ENCODE results near the gene TPPP3. TPM values are rescaled to one million over a fixed set of nuclear protein-coding genes. Genes with fewer than 3 reads are reported as not detected.

TPPP3 gene
- total RNA-seq, 2 experiments from 2014 or later = not detected

DNA sequence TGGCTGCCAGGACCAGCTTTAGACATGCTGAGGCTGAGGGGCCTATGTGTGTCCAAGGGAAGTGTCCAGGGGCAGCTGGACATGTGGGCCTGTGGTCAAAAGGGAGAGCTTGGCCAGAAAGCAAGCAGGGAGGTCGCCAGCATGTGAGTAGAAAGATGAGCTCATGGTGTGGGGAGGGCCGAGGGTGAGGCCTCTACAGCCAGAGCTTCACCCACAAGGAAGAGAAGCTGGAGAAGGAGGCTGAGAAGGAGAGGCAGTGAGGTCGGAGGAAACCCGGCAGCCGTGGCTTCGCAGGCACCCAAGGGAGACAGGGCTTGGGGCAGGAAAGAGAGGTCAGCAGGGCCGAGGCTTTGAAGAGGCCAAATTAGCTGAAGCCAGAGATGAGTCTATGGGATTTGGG, 33.7 kb upstream of the TPPP3 start:
- no peak overlapping the region for H3K4me3 Mint-ChIP-seq
- H3K4me1 Mint-ChIP-seq (ENCODE audit: low read depth) = peaks cover 3% of the 10 kb centered on the region
- H3K27ac Mint-ChIP-seq = no peak overlapping the region
- ATAC-seq (no peak), DNase-seq (no peak)
- ChIA-PET POLR2A (no interaction called here), CTCF (interaction anchor here (0.7 to 5.6 kb wide), 17 partner anchors 10 to 451 kb away, joined by 3 to 94 read pairs (median 6); partner anchors contain the start of genes KCTD19, LRRC36, TMEM208 and TPPP3)
- no peaks in the 10 kb centered on the region for H3K9me3 Mint-ChIP-seq
- peaks cover 36% of the 10 kb centered on the region for H3K27me3 Mint-ChIP-seq
- intact Hi-C loops (cut with micrococcal nuclease) = loop anchor here (5.0 kb wide), 1 partner anchor 40 kb away; no protein-coding TSS in a partner anchor
- TF ChIP-seq, protein P1, sequence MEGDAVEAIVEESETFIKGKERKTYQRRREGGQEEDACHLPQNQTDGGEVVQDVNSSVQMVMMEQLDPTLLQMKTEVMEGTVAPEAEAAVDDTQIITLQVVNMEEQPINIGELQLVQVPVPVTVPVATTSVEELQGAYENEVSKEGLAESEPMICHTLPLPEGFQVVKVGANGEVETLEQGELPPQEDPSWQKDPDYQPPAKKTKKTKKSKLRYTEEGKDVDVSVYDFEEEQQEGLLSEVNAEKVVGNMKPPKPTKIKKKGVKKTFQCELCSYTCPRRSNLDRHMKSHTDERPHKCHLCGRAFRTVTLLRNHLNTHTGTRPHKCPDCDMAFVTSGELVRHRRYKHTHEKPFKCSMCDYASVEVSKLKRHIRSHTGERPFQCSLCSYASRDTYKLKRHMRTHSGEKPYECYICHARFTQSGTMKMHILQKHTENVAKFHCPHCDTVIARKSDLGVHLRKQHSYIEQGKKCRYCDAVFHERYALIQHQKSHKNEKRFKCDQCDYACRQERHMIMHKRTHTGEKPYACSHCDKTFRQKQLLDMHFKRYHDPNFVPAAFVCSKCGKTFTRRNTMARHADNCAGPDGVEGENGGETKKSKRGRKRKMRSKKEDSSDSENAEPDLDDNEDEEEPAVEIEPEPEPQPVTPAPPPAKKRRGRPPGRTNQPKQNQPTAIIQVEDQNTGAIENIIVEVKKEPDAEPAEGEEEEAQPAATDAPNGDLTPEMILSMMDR (IDR thresholded peaks at IDR 0.05) = no peak
- H3K36me3 Mint-ChIP-seq (ENCODE audit: low read depth) = no peaks in the 10 kb centered on the region

DNA sequence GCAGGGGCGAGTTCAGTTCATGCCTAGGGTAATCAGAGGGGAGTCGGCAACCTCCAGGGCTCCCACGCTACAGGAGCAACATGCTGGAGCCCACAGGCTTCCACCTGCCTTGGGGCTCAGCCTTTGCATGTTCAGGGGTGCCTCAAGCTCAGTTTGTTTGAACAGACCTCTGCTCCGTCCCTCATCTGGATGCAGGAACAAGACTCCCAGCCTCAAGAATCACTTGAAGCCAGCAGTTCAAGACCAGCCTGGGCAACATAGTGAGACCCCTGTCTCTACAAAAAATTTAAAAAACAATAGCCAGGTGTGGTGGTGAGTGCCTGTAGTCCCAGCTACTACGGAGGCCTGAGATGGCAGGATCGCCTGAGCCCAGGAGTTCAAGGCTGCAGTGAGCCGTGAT, 32.7 kb upstream of the TPPP3 start:
- no peaks in the 10 kb centered on the region for H3K4me1 Mint-ChIP-seq (ENCODE audit: low read depth)
- H3K27ac Mint-ChIP-seq = no peak overlapping the region
- ATAC-seq (no peak), DNase-seq (no peak)
- ChIA-PET CTCF (interaction anchor here (1.4 to 5.6 kb wide), 7 partner anchors 9 to 95 kb away, joined by 3 to 94 read pairs (median 17); partner anchors contain the start of genes TPPP3 and ZDHHC1), POLR2A (no interaction called here)
- H3K27me3 Mint-ChIP-seq = peaks cover 31% of the 10 kb centered on the region
- H3K4me3 Mint-ChIP-seq = no peak overlapping the region
- intact Hi-C loops (cut with micrococcal nuclease) = loop anchor here (5.0 kb wide), 1 partner anchor 41 kb away; no protein-coding TSS in a partner anchor
- TF ChIP-seq, protein P1 (IDR thresholded peaks at IDR 0.05) = no peak
- H3K36me3 Mint-ChIP-seq (ENCODE audit: low read depth) = no peaks in the 10 kb centered on the region
- no peaks in the 10 kb centered on the region for H3K9me3 Mint-ChIP-seq

DNA sequence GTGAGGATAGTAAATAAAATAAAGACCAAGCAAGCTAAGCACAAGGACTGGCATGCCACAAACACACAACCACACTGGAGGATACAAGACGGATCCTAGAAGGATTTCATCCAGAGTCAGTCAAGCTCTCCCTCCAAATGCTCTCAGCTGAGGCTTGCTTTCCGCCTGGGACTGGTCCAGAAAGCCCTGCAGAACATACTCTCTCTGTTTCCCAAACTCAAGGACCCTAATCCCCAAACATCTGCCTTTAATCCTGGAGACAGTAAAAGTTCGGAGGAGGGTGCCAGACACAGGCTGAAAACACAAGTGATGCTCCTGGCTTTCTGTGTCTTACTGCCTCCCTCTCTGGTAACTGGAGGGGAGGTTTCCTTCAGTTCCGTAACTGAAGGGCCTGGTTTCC, 32.3 kb upstream of the TPPP3 start:
- Mint-ChIP-seq H3K9me3 (no peaks in the 10 kb centered on the region), H3K4me1 (ENCODE audit: low read depth) (no peaks in the 10 kb centered on the region), H3K4me3 (no peak overlapping the region), H3K27ac (no peak overlapping the region), H3K36me3 (ENCODE audit: low read depth) (no peaks in the 10 kb centered on the region), H3K27me3 (peaks cover 31% of the 10 kb centered on the region)
- CTCF ChIA-PET = interaction anchor here (0.9 to 5.6 kb wide), 7 partner anchors 9 to 42 kb away, joined by 3 to 94 read pairs (median 17); partner anchors contain the start of genes TPPP3 and ZDHHC1
- POLR2A ChIA-PET = interaction anchor here (1.3 kb wide), 1 partner anchor 21 kb away, joined by 3 read pairs; no protein-coding TSS in a partner anchor
- TF ChIP-seq, protein P1 (IDR thresholded peaks at IDR 0.05) = no peak
- ATAC-seq (no peak), DNase-seq (no peak)
- intact Hi-C loops (cut with micrococcal nuclease) = loop anchor here (5.0 kb wide), 1 partner anchor 42 kb away; no protein-coding TSS in a partner anchor

DNA sequence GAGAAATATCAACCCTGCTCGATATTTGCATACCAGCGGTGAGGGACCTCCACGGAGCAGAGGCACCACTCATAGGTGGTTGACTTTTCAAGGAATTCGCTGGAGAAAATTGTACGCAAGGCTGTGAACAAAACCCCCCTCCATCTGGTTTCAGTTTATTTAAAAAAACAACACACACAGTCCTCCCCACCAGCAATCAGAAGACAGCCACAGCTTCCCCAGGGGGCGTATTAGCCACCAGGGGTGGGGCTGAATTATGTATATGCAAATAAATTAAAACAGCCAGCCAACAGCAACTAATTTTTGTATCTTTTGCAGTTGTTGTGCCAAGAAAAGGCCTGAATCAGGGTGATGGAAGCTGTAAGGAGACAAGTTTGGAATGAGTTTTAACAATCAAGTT, 31.8 kb upstream of the TPPP3 start:
- Mint-ChIP-seq H3K27me3 (peaks cover 27% of the 10 kb centered on the region), H3K9me3 (no peaks in the 10 kb centered on the region), H3K27ac (no peak overlapping the region), H3K4me1 (ENCODE audit: low read depth) (no peaks in the 10 kb centered on the region), H3K4me3 (no peak overlapping the region), H3K36me3 (ENCODE audit: low read depth) (no peaks in the 10 kb centered on the region)
- ATAC-seq (no peak), DNase-seq (no peak)
- ChIA-PET POLR2A (interaction anchor here (1.0 to 1.3 kb wide), 2 partner anchors 8 to 21 kb away, joined by 3 read pairs; partner anchors contain the start of gene ZDHHC1), CTCF (interaction anchor here (0.9 to 5.6 kb wide), 4 partner anchors 8 to 42 kb away, joined by 4 to 94 read pairs (median 41); partner anchors contain the start of gene ZDHHC1)
- TF ChIP-seq, protein P1 (IDR thresholded peaks at IDR 0.05) = no peak
- intact Hi-C loops (cut with micrococcal nuclease) = loop anchor here (5.0 kb wide), 1 partner anchor 42 kb away; no protein-coding TSS in a partner anchor

DNA sequence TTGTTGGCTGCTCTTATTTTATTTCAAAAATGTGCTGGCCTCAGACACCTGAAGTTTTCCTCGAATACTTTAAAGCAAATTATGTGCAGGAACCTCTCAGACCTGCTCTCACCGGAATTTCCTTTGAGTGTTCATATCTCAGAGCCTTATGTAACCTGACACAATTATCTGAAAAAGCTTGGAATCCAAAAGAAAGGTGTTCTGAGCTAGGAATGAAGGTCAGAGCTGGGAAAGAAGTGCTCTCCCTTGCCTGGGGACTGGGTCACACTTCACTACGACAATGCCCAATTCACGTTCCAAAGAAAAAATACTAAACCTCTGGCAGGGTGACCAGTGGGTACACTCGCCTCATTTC, 30.9 kb upstream of the TPPP3 start:
- DNase-seq (no peak), ATAC-seq (no peak)
- Mint-ChIP-seq H3K27ac (no peak overlapping the region), H3K4me3 (no peak overlapping the region), H3K9me3 (no peaks in the 10 kb centered on the region), H3K4me1 (ENCODE audit: low read depth) (no peaks in the 10 kb centered on the region), H3K27me3 (peaks cover 27% of the 10 kb centered on the region), H3K36me3 (ENCODE audit: low read depth) (no peaks in the 10 kb centered on the region)
- TF ChIP-seq, protein P1 (IDR thresholded peaks at IDR 0.05) = no peak
- ChIA-PET CTCF (interaction anchor here (1.2 to 5.6 kb wide), 5 partner anchors 7 to 90 kb away, joined by 4 to 94 read pairs (median 25); partner anchors contain the start of gene ZDHHC1), POLR2A (interaction anchor here (1.0 to 1.3 kb wide), 2 partner anchors 8 to 22 kb away, joined by 3 read pairs; partner anchors contain the start of gene ZDHHC1)
- intact Hi-C loops (cut with micrococcal nuclease) = no loop called here
